Measurements from ENCODE around the gene SPATA24. TPM values are rescaled to one million over a fixed set of nuclear protein-coding genes. Genes with fewer than 3 reads are reported as not detected.
"Not testable (repeated sequence)": the region's sequence is repeated elsewhere in the genome, so short reads cannot be mapped to it uniquely, and the experiment has no call there.

Gene SPATA24
- total RNA-seq, 2 experiments from 2014 or later: 2.4 to 2.9 TPM

DNA sequence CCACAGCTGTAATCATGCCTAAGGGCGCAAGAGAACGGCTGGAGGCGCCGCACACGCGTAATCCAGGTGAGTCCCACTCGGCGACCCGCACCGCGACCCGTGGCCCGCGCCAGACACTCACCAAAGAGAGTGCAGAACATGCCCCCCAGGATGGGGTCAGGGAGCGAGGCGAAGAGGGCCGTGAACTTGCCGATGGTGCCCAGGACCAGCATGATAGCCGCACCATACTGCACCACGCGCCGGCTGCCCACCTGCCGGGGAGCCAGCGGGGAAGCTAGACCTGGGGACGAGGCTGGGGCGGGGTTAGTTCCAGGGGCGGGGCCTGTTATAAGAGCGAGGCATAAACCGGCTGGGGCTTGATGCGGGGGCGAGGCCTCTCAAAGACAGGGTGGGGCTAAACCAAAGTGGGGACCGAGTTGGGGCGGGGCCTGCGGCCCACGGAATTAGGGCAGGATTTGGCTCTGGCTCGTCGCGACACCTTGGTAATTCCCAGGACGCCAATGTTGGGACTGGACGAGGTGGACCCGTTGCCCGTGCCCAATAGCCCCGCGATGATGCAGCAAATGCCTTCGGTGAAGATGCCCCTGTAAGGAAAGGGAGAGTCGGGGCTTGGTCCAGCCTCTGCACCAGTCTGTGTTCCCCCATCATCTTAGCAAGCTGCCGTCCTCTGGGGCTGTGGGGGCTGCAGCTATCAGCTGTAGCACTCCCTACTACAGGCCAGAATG is 25.6 kb downstream of the SPATA24 start:
- CTCF ChIA-PET: interaction anchor here (0.9 kb wide), 1 partner anchor 37 kb away, joined by 3 read pairs; the partner anchor contains the start of gene PAIP2
- POLR2A ChIA-PET: no interaction called here

DNA sequence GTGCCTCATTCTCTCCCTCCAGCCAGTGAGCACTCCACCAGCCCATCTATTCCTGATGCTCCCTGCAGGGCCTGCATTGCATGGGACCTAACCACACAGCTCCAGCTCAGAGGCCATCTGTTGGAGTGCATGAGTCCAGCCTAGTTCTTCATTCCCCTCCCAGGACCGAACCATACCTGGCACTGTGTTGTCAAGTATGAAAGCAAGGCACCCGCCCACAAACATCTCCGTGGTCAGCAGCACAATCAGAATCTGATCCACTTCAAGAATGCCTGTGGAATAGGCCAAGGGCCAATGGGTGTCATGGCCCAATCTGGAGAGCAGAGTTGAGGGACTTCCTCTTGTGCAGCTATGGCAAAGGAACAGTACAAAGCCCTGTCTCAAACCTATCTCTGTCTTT is 26.7 kb downstream of the SPATA24 start:
- ChIA-PET CTCF (interaction anchor here (1.3 kb wide), 1 partner anchor 26 kb away, joined by 4 read pairs; no protein-coding TSS in a partner anchor), POLR2A (no interaction called here)

DNA sequence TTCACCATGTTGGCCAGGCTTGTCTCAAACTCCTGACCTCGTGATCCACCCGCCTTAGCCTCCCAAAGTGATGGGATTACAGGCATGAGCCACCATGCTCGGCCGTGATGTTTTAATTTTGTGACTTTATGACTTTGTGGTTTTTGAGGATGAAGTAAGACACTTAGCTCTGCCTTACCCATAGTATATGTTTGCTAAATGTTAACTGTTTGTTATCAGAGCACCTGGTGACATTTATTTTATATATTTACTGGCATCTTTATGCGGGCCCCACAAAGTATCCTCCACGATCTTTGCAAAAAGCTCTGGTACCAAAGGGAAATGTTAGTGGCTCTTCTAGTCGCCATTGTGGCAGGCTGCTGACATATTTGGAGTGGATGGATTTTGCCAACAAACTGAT is 27.5 kb downstream of the SPATA24 start:
- ChIA-PET POLR2A (no interaction called here), CTCF (interaction anchor here (1.3 kb wide), 1 partner anchor 26 kb away, joined by 4 read pairs; no protein-coding TSS in a partner anchor)

DNA sequence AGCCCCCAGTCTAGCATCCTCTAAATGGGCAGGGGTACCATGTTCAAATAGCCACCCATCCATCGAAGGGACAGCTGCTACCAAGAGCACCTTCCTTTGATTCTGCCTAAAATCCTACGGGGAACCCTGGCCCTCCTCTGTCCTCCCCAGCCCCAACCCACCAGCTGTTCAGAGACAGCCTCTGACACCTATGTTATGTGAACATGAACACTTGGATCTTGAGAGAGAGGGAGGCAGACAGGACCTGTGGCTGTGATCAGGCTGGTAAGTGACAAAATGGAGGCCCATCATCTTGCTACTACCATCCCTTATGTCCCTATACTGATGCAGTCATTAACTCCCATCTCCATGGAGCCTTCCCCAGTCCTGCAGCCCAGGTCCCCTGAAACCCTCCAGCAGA is 29.0 kb downstream of the SPATA24 start:
- ChIA-PET CTCF (interaction anchor here (0.7 kb wide), 1 partner anchor 549 kb away, joined by 3 read pairs; no protein-coding TSS in a partner anchor), POLR2A (interaction anchor here (0.9 kb wide), 1 partner anchor 33 kb away, joined by 4 read pairs; the partner anchor contains the start of gene PAIP2)

DNA sequence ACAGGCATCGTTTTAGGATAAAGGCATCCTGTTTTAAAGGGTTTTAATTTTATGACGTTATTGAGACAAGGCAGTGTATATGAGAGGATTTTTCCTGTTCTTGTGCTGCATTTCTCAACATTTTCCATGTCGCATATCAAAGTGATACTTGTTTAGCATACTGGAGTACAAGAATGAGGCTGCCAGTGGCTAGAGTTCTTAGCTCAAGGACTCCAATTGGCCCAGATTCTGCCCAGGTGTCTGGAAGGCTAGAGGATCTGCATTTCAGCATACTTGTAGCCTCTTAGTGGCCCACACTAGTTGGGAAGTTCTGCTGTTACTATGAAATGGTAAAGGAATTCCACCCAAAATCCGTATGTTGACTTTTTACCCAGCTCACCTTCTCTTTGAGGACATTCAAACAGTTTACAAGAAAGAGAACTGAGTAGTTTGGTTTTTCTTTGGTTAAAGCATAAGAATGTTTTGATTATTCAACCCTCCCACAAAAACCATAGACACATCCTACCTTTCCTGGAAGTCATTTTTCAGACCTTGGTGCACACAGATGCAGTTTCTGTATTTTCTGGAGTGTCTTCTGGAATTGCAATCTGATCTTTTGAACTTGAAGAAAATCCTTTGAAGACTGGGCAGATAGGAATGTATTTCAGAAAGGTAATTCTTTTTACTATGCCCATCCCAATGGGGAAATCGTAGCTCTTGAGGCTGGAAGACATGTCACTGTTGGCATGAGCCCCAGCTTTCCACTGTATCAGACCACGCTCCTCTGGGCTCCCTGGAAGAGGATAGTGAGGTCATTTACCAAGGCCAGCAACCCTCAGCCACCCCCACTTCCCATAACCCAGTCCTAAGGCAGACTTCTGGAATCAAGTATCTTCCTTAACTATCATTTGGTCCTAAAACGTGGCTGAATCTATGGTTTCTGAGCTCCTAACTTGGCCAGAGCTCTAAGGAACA is 32.1 kb downstream of the SPATA24 start:
- ChIA-PET POLR2A (interaction anchor here (1.1 to 2.1 kb wide), 2 partner anchors 30 to 78 kb away, joined by 3 to 6 read pairs; partner anchors contain the start of genes MATR3 and PAIP2), CTCF (interaction anchor here (1.2 kb wide), 1 partner anchor 22 kb away, joined by 3 read pairs; no protein-coding TSS in a partner anchor)

DNA sequence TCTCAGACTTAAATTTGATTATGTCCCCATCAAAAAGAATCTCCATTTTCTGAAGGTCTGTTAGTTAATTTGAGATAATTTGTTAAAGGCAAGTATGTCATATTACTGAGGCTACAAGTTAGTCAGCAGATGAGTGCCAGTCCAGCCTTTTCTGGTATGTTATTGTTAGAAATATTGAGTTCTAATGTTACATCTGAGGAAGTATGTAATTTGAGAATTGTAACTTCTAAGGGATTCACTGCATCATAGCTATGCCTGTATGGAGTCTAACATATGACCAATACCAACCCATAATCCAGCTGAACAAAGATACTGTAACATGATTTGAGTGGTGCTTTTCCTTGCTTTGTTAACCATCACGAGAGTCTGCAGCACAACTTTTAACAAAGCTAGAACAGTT is 34.7 kb downstream of the SPATA24 start:
- ChIA-PET POLR2A (no interaction called here), CTCF (interaction anchor here (1.1 kb wide), 1 partner anchor 53 kb away, joined by 3 read pairs; no protein-coding TSS in a partner anchor)

DNA sequence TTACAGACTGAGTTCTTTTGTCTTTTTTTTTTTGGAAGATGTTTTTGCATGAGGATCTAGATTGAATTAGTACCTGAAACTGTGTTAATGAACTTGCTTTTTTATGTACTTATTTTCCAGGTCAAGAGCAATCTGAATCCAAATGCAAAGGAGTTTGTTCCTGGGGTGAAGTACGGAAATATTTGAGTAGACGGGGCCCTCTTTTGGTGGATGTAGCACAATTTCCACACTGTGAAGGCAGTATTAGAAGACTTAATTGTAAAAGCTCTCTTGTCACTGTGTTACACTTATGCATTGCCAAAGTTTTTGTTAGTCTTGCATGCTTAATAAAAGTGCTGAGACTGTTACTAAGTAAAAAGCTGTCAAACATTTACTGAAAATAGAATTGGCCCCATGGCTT is 35.3 kb downstream of the SPATA24 start:
- ChIA-PET POLR2A (no interaction called here), CTCF (no interaction called here)

DNA sequence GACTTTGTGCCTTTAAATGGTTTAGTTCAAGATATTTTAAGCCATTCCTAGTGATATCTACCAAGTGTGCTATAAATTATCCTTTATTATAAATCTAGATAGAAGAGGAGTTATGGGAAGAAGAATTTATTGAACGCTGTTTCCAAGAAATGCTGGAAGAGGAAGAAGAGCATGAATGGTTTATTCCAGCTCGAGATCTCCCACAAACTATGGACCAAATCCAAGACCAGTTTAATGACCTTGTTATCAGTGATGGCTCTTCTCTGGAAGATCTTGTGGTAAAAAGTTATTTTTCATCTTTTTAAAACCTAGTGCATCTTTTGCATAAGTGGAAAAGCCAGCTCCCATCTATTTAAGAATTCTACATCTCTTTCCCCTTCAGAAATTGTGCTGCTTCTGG is 39.4 kb downstream of the SPATA24 start:
- POLR2A ChIA-PET: no interaction called here
- CTCF ChIA-PET: interaction anchor here (0.6 kb wide), 1 partner anchor 115 kb away, joined by 3 read pairs; no protein-coding TSS in a partner anchor

DNA sequence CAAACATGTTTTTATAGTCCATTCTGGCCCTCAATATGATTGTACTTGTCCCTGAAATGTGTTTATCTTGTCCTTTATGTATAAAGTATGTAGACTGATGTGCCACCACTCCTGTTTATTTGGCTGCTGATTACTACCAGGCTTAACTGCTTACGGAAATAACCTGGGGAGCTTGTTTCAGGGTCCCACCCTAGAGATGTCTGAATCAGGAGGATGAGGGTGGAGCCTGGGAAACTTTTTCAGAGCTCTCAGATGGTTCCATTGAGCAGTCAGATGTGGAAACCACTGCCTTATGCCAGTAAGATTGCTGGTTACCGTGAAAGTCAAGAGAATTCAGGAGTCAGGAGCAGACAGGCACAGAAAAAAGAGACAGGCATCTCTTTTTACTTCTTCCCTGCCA is 40.0 kb downstream of the SPATA24 start:
- POLR2A ChIA-PET: no interaction called here

DNA sequence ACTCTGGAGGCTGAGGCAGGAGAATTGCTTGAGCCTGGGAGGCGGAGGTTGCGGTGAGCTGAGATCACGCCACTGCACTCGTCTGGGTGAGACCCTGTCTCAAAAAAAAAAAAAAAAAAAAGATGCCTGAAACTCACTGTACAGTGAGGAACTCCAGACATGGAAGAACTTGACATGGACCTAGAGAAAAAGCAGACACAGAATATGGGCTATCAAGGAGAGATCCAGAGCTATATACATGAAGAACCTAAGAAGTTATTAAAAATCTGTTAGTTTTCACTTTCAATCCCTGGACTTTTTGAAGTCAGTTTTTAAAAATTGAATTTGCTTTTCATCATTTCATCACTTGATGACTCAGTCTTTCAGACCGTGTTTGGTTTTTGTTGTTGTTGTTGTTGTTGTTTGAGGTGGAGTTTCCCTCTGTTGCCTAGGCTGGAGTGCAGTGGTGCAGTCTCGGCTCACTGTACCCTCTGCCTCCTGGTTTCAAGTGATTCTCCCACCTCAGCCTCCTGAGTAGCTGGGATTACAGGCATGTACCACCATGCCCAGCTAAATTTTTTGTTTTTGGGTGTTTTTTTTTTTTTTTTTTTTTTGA is 42.0 kb downstream of the SPATA24 start:
- POLR2A ChIA-PET: interaction anchor here (0.6 to 1.3 kb wide), 3 partner anchors 20 to 100 kb away, joined by 4 to 7 read pairs (median 4); partner anchors contain the start of gene PAIP2
- CTCF ChIA-PET: interaction anchor here (0.7 kb wide), 1 partner anchor 607 kb away, joined by 5 read pairs; no protein-coding TSS in a partner anchor

More for the DNA sequence above, 40.0 kb downstream of the SPATA24 start:
- CTCF ChIA-PET: no interaction called here

DNA sequence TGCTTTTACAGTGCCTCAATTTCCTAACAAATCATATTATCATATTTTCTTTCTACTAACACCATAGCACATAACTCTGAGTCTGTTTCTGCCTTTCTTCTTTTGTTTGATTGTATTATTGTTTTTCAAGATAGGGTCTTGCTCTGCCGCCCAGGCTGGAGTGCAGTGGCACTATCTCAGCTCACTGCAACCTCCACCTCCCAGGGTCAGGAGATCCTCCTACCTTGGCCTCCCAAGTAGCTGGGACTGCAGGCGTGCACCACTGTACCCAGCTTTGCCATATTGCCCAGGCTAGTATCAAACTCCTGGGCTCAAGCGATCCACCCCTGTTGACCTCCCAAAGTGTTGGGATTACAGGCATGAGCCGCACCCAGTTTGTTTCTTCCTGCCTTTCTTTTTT is 43.5 kb downstream of the SPATA24 start:
- ChIA-PET POLR2A (interaction anchor here (0.7 kb wide), 1 partner anchor 9 kb away, joined by 3 read pairs; no protein-coding TSS in a partner anchor), CTCF (no interaction called here)

DNA sequence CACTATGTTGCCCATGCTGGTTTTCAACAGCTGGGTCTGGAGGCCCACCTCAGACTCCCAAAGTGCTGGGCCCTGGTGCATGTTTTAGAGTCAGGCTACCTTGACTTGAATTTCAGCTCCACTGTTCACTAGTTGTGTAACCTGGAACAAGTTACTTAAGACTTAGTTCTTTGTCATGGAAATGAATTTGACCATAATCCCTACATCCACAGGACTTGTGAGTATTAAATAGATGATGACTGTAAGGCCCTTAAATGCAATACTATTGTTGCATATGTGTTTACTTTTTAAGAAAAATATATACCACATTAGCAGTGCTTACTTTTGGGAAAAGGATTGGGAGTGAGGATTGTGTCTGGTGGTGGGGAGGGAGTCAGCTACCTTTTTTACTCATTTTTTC is 45.8 kb downstream of the SPATA24 start:
- ChIA-PET POLR2A (no interaction called here), CTCF (interaction anchor here (0.7 kb wide), 1 partner anchor 22 kb away, joined by 3 read pairs; no protein-coding TSS in a partner anchor)

DNA sequence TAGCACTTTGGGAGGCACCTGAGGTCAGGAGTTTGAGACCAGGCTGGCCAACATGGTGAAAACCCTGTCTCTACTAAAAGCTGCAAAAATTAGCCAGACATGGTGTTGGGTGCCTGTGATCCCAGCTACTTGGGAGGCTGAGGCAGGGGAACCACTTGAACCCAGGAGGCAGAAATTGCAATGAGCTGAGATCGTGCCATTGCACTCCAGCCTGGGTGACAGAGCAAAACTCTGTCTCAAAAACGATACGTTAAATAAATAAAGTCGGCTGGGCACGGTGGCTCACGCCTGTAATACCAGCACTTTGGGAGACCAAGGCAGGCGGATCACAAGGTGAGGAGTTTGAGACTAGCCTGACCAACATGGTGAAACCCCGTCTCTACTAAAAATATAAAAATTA is 48.0 kb downstream of the SPATA24 start:
- POLR2A ChIA-PET, CTCF ChIA-PET: not testable (repeated sequence)

DNA sequence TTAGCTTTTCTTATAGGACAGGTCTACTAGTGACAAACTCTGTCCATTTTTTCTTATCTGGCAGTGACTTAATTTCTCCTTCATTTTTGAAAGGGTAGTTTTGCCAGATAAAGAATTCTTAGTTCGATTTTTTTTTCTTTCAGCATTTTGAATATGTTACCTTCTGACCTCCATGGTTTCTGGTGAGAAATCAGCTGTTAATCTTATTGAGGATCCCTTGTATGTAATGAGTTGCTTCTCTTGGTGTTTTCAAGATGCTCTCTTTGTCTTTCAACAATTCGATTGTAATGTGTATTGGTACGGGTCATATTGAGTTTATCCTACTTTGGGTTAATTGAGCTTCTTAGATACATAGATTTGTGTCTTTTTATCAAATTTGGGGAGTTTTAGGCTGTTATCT is 49.7 kb downstream of the SPATA24 start:
- ChIA-PET CTCF (no interaction called here), POLR2A (no interaction called here)

DNA sequence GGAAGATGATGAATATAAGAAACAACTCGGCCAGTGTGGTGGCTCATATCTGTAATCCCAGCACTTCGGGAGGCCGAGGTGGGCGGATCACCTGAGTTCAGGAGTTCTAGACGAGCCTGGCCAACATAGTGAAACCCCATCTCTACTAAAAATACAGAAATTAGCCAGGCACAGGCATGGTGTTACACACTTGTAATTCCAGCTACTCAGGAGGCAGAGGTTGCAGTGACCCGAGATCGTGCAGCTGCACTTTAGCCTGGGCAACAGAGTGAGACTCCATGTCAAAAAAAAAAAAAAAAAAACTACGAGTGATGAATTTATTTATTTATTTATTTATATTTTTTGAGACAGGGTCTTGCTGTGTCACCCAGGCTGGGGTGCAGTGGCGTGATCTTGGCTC is 56.0 kb downstream of the SPATA24 start:
- CTCF ChIA-PET: interaction anchor here (0.6 to 1.0 kb wide), 2 partner anchors 9 to 54 kb away, joined by 3 read pairs; no protein-coding TSS in a partner anchor
- POLR2A ChIA-PET: not testable (repeated sequence)

Other genes starting within 250 kb of the SPATA24 start
- 10 to 100 TPM; 26.3 to 27.2 TPM for gene SIL1, start 205.7 kb downstream of the SPATA24 start, total RNA-seq
- gene MATR3, start 110.3 kb downstream of the SPATA24 start, total RNA-seq: 100 to 1,000 TPM; 170 to 210 TPM
- gene PAIP2, start 62.2 kb downstream of the SPATA24 start, total RNA-seq: 10 to 100 TPM; 83.6 to 84.1 TPM
- gene SLC23A1, start 20.8 kb downstream of the SPATA24 start, total RNA-seq: under 1 TPM; 0.40 to 0.65 TPM
- 10 to 100 TPM; 16.0 to 20.2 TPM for gene MZB1, start 14.2 kb downstream of the SPATA24 start, total RNA-seq
- 1 to 10 TPM; 8.2 to 8.9 TPM for gene PROB1, start 9.0 kb downstream of the SPATA24 start, total RNA-seq
- 10 to 100 TPM; 26.3 to 26.7 TPM for gene DNAJC18, start 35.4 kb upstream of the SPATA24 start, total RNA-seq
- gene ECSCR, start 58.7 kb upstream of the SPATA24 start, total RNA-seq: 1 to 10 TPM in 1 of 2 experiments, under 1 TPM in 1; 0.55 to 1.2 TPM
- gene SMIM33, start 66.9 kb upstream of the SPATA24 start, total RNA-seq: under 1 TPM; 0.08 to 0.10 TPM
- 100 to 1,000 TPM; 107 to 114 TPM for gene STING1, start 78.7 kb upstream of the SPATA24 start, total RNA-seq
- gene UBE2D2, start 157.2 kb upstream of the SPATA24 start, total RNA-seq: 100 to 1,000 TPM; 264 to 283 TPM
- 1 to 10 TPM; 2.7 TPM for gene CXXC5, start 244.3 kb upstream of the SPATA24 start, total RNA-seq

All from activated CD8-positive, alpha-beta memory T cell treated with anti-CD3 and anti-CD28 coated beads for 36 hours (primary cell).